HCEC 1CT (cell line): ENCODE measurements around the gene C19orf44.
"Not testable (repeated sequence)": the region's sequence is repeated elsewhere in the genome, so short reads cannot be mapped to it uniquely, and the experiment has no call there.

Source experiments
- DNase-seq: peaks from one replicate; pipeline ENCODE4 v3.0.0-alpha.2; 2017

Gene C19orf44

DNA sequence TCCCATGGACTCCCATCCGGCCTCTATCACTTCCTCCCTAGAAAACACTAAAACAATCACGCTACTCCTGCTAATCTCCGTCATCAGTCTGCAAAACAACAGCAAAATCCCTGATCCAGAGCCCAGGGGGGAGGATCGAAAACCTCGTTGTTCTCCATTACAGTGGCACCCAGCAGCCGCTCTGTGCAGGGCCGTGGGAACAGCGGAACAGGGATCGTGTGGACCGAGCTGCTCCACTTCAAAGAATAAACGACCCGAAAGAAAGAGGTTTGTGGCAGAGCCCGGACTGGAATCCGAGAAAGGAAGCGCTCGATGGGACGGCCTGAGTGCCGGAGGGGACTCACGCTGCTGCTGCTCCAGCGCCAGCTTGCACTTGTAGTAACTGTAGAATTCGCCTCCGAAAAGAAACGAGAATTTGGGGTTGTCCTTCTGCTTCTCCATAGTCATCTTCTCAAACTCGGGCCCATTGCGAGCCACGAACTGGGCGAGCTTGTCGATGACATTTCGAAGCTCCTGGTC is 45.4 kb downstream of the C19orf44 start:
- peak; percentile 14 for DNase-seq

- DNase-seq, result peak; percentile 96
These were observed 46.1 kb downstream of the C19orf44 start, which contains the start of gene CHERP for GRCh38 chr19:16542045-16542909. Gene CHERP (minus strand): TSS chr19:16542437. CDS start chr19:16542378, 59 bp downstream.

DNA sequence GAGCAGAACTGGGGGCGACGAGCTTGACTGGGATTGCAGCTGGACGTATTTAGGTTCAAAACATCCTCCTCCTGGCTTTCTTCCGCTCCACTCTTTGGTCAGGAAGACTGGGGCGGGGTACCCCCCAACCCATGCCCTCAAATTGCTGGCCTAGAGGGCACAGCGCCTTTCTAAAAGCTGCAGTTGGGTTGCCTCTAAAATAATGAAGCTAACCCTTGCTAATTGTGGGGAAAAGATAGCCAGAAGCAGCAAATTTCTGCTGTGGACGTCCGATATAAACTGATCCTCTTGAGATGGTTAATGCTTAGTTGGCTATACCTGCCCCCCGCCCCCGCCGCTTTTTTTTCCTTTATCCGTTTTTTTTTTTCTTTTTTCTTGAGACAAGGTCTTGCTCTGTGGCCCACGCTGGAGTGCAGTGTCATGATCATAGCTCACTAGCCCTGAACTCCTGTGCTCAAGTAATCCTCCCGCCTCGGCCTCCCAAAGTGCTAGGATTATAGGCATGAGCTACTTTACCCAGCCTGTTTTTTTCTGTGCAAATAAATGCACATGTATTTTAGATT is 46.8 kb downstream of the C19orf44 start:
- DNase-seq, result no peak

DNA sequence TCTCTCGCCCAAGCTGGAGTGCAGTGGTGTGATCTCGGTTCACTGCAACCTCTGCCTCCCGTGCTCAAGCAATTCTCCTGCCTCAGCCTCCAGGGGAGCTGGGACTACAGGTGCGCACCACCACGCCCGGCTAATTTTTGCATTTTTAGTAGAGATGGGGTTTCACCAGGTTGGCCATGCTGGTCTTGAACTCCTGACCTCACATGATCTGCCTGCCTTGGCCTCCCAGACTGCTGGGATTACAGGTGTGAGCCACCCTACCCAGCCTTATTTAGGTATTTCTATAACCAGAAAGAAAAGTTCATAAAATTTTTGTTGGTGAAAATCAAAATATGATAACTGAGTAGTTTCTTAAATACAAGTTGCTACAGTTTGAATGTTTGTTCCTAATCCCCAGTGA is 47.5 kb downstream of the C19orf44 start:
- DNase-seq, result not testable (repeated sequence)

DNA sequence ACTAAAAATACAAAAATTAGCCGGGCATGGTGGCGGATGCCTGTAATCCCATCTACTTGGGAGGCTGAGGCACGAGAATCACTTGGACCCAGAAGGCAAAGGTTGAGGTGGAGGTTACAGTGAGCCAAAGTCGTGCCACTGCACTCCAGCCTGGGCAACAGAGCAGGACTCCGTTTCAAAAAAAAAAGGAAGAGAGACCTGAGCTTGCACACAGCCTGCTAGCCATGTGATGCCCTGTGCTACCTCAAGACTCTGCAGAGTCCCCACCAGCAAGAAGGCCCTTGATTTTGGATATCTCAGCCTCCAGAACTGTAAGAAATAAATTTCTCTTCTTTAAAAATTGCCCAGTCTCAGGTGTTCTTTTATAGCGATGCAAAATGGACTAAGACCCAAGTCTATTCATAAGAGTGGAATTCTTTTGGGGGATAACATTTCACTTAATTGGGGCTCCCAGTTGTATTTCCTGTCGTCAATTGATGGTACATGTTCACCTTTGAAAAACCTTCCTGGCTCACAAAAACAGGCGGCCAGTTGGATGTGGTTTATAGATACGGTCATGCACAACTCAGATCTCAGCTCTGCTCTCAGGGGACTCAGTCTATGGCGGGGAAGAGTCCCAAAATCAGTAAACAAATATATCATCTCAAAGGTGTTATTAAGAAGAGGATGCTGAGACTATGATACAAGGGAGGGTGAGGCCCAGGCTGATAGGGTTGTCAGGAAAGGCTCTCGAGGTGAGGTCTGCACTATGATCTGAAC is 48.5 kb downstream of the C19orf44 start:
- no peak for DNase-seq

GRCh38 chr19:16548956-16549355 is 52.8 kb downstream of the C19orf44 start:
- no peak for DNase-seq

DNA sequence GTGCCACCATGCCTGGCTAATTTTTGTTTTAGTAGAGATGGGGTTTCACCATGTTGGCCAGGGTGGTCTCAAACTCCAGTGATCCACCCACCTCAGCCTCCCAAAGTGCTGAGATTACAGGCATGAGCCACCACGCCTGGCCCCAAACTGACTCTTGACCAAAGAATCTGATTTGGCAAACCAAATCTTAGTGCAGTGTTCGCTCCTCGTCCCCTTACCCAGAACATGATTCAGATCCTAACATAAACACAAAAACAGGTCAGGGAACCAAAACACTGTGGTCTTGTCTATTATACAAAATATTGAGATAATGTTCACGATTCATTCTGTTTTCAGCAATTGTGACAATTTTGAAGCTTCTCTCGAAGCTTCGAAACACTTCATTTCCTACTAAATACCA is 55.7 kb downstream of the C19orf44 start:
- DNase-seq, result peak; percentile 5

GRCh38 chr19:16554776-16555175 is 58.6 kb downstream of the C19orf44 start:
- DNase-seq, result no peak

DNA sequence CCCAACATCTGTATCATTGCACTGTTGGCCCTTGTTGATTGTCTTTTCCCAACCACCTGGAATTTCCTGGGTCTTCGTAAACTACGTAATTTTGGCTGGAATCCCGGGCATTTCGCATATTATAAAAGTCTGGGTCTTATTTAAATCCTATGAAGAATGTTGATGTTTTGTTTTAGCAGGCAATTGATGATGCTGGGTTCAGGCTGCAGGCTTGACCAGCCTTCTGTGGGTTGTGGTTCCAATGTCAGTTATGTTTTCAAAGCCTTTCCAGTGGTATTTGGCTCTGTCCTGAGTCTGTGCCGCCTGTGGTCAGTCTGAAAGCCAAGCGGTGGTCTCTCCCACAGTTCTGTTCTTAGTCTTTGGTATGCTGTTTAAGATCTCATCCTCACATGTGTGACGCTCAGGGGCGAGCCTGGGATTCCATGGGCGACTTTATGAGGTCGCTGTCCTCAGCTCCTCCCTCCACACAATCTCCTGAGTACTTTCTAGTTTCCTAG is 63.6 kb downstream of the C19orf44 start:
- no peak for DNase-seq

GRCh38 chr19:16561382-16561781 is 65.2 kb downstream of the C19orf44 start:
- DNase-seq, result no peak

DNA sequence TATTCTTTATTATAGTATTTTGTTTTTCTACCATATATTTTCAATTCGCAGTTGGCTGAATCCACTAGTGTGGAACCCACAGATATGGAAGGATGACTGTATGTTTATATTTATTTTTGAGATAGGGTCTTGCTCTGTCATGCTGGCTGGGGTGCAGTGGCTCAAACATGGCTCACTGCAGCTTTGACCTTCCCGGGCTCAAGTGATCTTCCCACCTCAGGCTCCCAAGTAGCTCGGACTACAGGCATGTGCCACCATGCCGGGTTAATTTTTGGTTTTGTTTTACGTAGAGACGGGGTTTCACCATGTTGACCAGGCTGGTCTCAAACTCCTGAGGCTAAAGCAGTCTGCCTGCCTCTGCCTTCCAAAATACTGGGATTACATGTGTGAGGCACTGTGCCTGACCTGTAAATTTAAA is 66.4 kb downstream of the C19orf44 start:
- DNase-seq, result no peak

- no peak for DNase-seq
These were observed 68.6 kb downstream of the C19orf44 start for GRCh38 chr19:16564842-16565241.

GRCh38 chr19:16566161-16566560 is 70.0 kb downstream of the C19orf44 start:
- DNase-seq, result no peak

DNA sequence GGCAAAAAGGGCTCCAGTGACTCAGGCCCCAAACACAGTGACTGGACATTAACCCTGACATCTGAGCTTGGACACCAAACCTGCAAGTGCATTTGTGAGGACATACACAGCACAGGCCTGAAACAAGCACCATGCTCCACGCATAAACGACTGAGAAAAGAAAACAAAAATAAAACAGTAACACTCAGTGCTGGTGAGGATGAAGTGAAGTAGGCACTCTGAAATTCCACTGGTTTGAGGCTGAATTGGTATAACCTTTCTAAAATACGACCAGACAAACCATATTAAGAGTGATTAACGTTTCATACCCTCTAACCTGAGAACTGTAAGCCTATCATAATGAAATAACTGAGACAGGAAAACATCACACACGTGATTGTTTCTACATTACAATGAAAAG is 70.5 kb downstream of the C19orf44 start:
- DNase-seq, result no peak

GRCh38 chr19:16569609-16570320 is 73.6 kb downstream of the C19orf44 start:
- no peak for DNase-seq
